Ascending aorta (tissue), 2 donors: Measurements from ENCODE around the gene TMEM176B. TPM values are rescaled to one million over a fixed set of nuclear protein-coding genes. Genes with fewer than 3 reads are reported as not detected.

Experiments used
- DNase-seq, 2 donors: peaks; one replicate each; pipeline ENCODE4 v3.0.0-alpha.2; 2019; ENCODE audit warnings: low spot score in 2 of 2
- H3K27ac ChIP-seq, 2 donors: fragments of 200-600 bp; sonication (generic); one replicate each; pipeline ENCODE4 v1.5.1; 2016 to 2017; ENCODE audit warnings: mild to moderate bottlenecking in 1 of 2
- H3K27me3 ChIP-seq: fragments of 200-600 bp; sonication (generic); one replicate; pipeline ENCODE4 v1.5.1; 2017
- H3K36me3 ChIP-seq, 2 donors: fragments of 200-600 bp; sonication (generic); one replicate each; pipeline ENCODE4 v1.5.1; 2016
- H3K4me1 ChIP-seq, 2 donors: fragments of 200-600 bp; sonication (generic); one replicate each; pipeline ENCODE4 v1.5.1; 2016 to 2017; ENCODE audit warnings: mild to moderate bottlenecking in 1 of 2
- H3K4me3 ChIP-seq, 2 donors: fragments of 200-600 bp; sonication (generic); one replicate each; pipeline ENCODE4 v1.5.1; 2016 to 2017; ENCODE audit warnings: mild to moderate bottlenecking in 1 of 2
- H3K9me3 ChIP-seq, 2 donors: fragments of 200-600 bp; sonication (generic); one replicate each; pipeline ENCODE4 v1.5.1; 2016
- intact Hi-C: fragments of 100-400 bp; cut with DNase I; formaldehyde crosslinking; loops from one replicate; pipeline ENCODE4 v1.15.1; 2023
- total RNA-seq: library from RNA; depleted of rRNA; stranded (reverse); fragments of >200 nt; gene quantifications from one replicate; pipeline ENCODE4 v1.1.0, GENCODE V29; 2016
- TF ChIP-seq, protein P1 (sequence below), 3 experiments: fragments of 200-600 bp in 2 of 3; fragments of 450-650 bp in 1 of 3; sonication (generic) in 2 of 3; IDR thresholded peaks; one replicate each; pipeline ENCODE4 v1.5.1; 2016 to 2019; ENCODE audit warnings: antibody characterized with exemption in 3 of 3, mild to moderate bottlenecking in 1 of 3, moderate library complexity in 1 of 3

TMEM176B gene
- total RNA-seq, 1 donor from 2014 or later, result 42.5 TPM

DNA sequence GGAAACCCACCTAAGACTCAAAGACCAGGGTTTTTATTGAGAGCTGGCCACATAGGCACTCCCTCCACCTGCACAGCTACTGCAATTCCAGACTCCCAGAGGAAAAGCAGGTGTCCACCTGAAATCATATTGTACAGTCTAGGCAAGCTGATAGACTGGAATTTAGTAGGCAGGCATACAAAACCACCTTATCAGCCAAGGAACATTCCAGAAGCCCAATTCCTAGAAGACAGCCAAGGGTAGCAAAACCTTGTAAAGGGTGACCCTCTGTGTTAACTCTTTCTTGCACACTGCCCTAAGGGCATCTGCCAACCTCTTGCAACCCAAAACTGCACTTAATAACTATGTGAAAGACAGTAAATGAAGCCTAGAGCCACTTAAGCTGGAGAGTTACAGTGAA lies 5.7 kb upstream of the TMEM176B start:
- intact Hi-C loops, result no loop called here
- Histone ChIP-seq H3K9me3 (peaks cover 0 to 8% of the 10 kb centered on the region in 2 donors), H3K4me1 (no peaks in the 10 kb centered on the region), H3K4me3 (no peak overlapping the region), H3K27me3 (no peaks in the 10 kb centered on the region), H3K27ac (no peak overlapping the region), H3K36me3 (no peaks in the 10 kb centered on the region)
- TF ChIP-seq, protein P1, sequence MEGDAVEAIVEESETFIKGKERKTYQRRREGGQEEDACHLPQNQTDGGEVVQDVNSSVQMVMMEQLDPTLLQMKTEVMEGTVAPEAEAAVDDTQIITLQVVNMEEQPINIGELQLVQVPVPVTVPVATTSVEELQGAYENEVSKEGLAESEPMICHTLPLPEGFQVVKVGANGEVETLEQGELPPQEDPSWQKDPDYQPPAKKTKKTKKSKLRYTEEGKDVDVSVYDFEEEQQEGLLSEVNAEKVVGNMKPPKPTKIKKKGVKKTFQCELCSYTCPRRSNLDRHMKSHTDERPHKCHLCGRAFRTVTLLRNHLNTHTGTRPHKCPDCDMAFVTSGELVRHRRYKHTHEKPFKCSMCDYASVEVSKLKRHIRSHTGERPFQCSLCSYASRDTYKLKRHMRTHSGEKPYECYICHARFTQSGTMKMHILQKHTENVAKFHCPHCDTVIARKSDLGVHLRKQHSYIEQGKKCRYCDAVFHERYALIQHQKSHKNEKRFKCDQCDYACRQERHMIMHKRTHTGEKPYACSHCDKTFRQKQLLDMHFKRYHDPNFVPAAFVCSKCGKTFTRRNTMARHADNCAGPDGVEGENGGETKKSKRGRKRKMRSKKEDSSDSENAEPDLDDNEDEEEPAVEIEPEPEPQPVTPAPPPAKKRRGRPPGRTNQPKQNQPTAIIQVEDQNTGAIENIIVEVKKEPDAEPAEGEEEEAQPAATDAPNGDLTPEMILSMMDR (IDR thresholded peaks at IDR 0.05), result no peak
- DNase-seq, result no peak

DNA sequence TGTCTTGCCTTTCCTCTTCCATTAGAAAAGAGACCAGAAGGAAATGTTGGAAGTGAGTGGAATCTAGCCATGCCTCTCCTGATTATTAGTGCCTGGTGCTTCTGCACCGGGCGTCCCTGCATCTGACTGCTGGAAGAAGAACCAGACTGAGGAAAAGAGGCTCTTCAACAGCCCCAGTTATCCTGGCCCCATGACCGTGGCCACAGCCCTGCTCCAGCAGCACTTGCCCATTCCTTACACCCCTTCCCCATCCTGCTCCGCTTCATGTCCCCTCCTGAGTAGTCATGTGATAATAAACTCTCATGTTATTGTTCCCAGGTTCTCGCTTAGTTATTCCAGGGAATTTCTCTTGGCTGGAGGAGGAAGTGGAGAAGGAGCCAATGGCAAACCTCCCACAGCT lies 4.6 kb upstream of the TMEM176B start:
- H3K4me1 ChIP-seq, result no peaks in the 10 kb centered on the region
- H3K4me3 ChIP-seq, result no peak overlapping the region
- intact Hi-C loops, result no loop called here
- DNase-seq, result no peak
- peaks cover 0 to 8% of the 10 kb centered on the region in 2 donors for H3K9me3 ChIP-seq
- H3K27me3 ChIP-seq, result peaks cover 9% of the 10 kb centered on the region
- H3K36me3 ChIP-seq, result no peaks in the 10 kb centered on the region
- TF ChIP-seq, protein P1 (IDR thresholded peaks at IDR 0.05), result no peak
- no peak overlapping the region for H3K27ac ChIP-seq

GRCh38 chr7:150803161-150803860 lies 3.1 kb upstream of the TMEM176B start:
- DNase-seq, result no peak
- intact Hi-C loops, result no loop called here
- TF ChIP-seq, protein P1 (IDR thresholded peaks at IDR 0.05), result no peak
- Histone ChIP-seq H3K27ac (no peak overlapping the region), H3K4me3 (no peak overlapping the region), H3K4me1 (no peaks in the 10 kb centered on the region), H3K27me3 (peaks cover 10% of the 10 kb centered on the region), H3K9me3 (peaks cover 0 to 8% of the 10 kb centered on the region in 2 donors), H3K36me3 (no peaks in the 10 kb centered on the region)

DNA sequence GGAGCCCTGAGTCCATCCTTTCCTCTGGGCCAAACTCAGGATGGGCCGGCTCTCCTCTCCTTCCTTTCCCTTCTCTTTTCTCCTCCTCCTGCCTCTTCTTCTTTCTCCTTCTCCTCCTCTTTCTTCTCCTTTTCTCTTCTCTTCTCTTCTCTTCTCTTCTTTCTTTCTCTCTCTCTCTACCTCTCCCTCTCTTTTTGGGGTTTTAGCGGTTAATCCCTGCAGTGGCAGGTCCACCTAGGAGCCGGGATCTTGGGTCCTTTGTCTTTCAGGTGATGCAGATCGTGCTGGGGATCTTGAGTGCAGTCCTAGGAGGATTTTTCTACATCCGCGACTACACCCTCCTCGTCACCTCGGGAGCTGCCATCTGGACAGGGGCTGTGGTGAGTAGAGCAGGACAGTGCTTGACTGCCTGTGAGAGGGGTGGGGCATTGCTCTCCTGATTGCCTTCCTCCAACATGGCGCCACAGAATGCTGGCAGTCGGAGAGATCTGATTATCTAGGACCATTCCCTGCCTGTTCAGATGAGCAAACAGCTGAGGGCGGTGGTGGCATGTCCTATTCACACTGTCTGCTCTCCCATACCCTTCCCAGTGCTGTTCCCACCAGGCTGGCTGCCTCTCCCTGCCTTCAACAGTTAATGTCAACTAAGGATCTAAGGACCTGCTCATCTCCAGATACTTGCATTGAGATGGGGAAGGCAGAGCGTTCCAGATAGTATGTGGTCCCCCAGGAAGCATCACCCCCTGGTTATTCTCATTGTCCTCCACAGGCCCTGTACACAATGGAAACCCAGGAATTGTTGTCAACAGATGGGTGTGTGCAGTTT lies 2.0 kb upstream of the TMEM176B start:
- H3K9me3 ChIP-seq, result peaks cover 0 to 8% of the 10 kb centered on the region in 2 donors
- no peak overlapping the region for H3K27ac ChIP-seq
- intact Hi-C loops, result no loop called here
- no peaks in the 10 kb centered on the region for H3K4me1 ChIP-seq
- DNase-seq, result no peak
- TF ChIP-seq, protein P1 (IDR thresholded peaks at IDR 0.05), result no peak
- no peaks in the 10 kb centered on the region for H3K36me3 ChIP-seq
- peaks cover 10% of the 10 kb centered on the region for H3K27me3 ChIP-seq
- H3K4me3 ChIP-seq, result no peak overlapping the region

DNA sequence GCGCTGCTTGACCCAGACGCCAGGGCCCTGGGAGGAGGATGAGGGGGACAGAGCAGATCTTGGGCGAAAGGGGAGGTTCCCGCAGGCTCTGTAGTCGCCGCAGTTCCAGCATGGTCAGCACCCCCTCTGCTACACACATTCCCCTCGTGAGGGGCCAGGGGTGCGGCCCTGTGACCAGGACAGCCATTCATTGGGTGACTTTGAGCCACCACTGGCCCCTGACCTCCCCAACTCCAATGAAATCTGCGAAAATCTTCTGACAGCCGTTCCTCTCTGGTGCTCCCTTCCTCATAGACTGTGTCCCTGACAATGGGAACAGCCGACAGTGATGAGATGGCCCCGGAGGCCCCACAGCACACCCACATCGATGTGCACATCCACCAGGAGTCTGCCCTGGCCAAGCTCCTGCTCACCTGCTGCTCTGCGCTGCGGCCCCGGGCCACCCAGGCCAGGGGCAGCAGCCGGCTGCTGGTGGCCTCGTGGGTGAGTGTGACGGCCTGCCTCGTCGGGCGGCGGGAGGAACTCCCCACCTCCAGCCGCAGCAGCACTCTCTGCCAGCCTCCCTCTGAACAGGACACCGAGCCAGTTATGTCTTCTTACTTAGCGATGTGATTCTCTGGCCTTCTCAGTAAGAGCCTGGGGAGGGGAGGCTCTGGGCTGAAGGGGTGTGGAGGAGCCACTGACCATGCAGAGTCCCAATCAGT lies 1.2 kb upstream of the TMEM176B start:
- Histone ChIP-seq H3K27me3 (peaks cover 10% of the 10 kb centered on the region), H3K4me1 (no peaks in the 10 kb centered on the region), H3K36me3 (no peaks in the 10 kb centered on the region), H3K27ac (no peak overlapping the region), H3K4me3 (peak overlapping the region in 1 of 2 donors; percentile 63), H3K9me3 (peaks cover 0 to 8% of the 10 kb centered on the region in 2 donors)
- intact Hi-C loops, result no loop called here
- no peak for DNase-seq
- TF ChIP-seq, protein P1 (IDR thresholded peaks at IDR 0.05), result no peak
